Activated T-cell treated with anti-CD3 and anti-CD28 coated beads, Interleukin-2, amount 50 U/mL, for 4 hours (primary cell): ENCODE data around the gene DUSP2. TPM values are rescaled to one million over a fixed set of nuclear protein-coding genes. Genes with fewer than 3 reads are reported as not detected.

Experiments
- ATAC-seq, 2 donors: fragments of 200-7000 bp; cut with Tn5 transposase; one replicate each; pipeline ENCODE4 v1.10.0; 2021
- DNase-seq: peaks from one replicate; pipeline ENCODE4 v3.0.0-alpha.2; 2020
- H3K27me3 Mint-ChIP-seq: one replicate; pipeline ENCODE4 v1.8.0; 2021; ENCODE audit warnings: low read depth, mixed read lengths
- H3K36me3 Mint-ChIP-seq: one replicate; pipeline ENCODE4 v1.8.0; 2022; ENCODE audit warnings: mixed read lengths; ENCODE audit not compliant: insufficient read depth
- H3K4me1 Mint-ChIP-seq: one replicate; pipeline ENCODE4 v1.8.0; 2021; ENCODE audit warnings: low read depth, mixed read lengths
- H3K4me3 Mint-ChIP-seq: one replicate; pipeline ENCODE4 v1.8.0; 2021; ENCODE audit warnings: mild to moderate bottlenecking, moderate library complexity, mixed read lengths
- H3K9me3 Mint-ChIP-seq: one replicate; pipeline ENCODE4 v1.8.0; 2021; ENCODE audit warnings: mixed read lengths
- total RNA-seq, 3 donors: library from RNA; stranded (reverse); gene quantifications; one replicate each; pipeline ENCODE4 v1.2.1, GENCODE V29; 2021

Gene DUSP2
- total RNA-seq, 3 donors from 2014 or later, result 365 to 525 (median 419) TPM

- H3K36me3 Mint-ChIP-seq, result no peaks in the 10 kb centered on the region
- DNase-seq, result no peak
Measured at GRCh38 chr2:96156926-96157648, 11.8 kb upstream of the DUSP2 start.

GRCh38 chr2:96156011-96156820, 11.0 kb upstream of the DUSP2 start:
- H3K9me3 Mint-ChIP-seq, result peaks cover 6% of the 10 kb centered on the region
- peak overlapping the region; percentile 74 for H3K4me3 Mint-ChIP-seq
- H3K4me1 Mint-ChIP-seq, result peaks cover 73% of the 10 kb centered on the region
- DNase-seq (no peak), ATAC-seq (peak; percentile 54 to 55)
- H3K36me3 Mint-ChIP-seq, result no peaks in the 10 kb centered on the region
- no peaks in the 10 kb centered on the region for H3K27me3 Mint-ChIP-seq

More at GRCh38 chr2:96156926-96157648, 11.8 kb upstream of the DUSP2 start:
- H3K4me3 Mint-ChIP-seq, result peak overlapping the region; percentile 74
- H3K27me3 Mint-ChIP-seq, result no peaks in the 10 kb centered on the region
- ATAC-seq, result peak; percentile 2
- H3K9me3 Mint-ChIP-seq, result peaks cover 6% of the 10 kb centered on the region
- H3K4me1 Mint-ChIP-seq, result peaks cover 74% of the 10 kb centered on the region

- ATAC-seq (no peak), DNase-seq (no peak)
- no peaks in the 10 kb centered on the region for H3K36me3 Mint-ChIP-seq
- H3K4me3 Mint-ChIP-seq, result no peak overlapping the region
- peaks cover 75% of the 10 kb centered on the region for H3K4me1 Mint-ChIP-seq
- no peaks in the 10 kb centered on the region for H3K27me3 Mint-ChIP-seq
- H3K9me3 Mint-ChIP-seq, result no peaks in the 10 kb centered on the region
Measured at GRCh38 chr2:96154506-96155380, 9.5 kb upstream of the DUSP2 start.

- Mint-ChIP-seq H3K36me3 (no peaks in the 10 kb centered on the region), H3K4me1 (peaks cover 74% of the 10 kb centered on the region), H3K27me3 (no peaks in the 10 kb centered on the region), H3K9me3 (no peaks in the 10 kb centered on the region), H3K4me3 (no peak overlapping the region)
- ATAC-seq (no peak), DNase-seq (no peak)
Measured at GRCh38 chr2:96153991-96154431, 8.8 kb upstream of the DUSP2 start.

- ATAC-seq (no peak), DNase-seq (no peak)
- Mint-ChIP-seq H3K27me3 (no peaks in the 10 kb centered on the region), H3K9me3 (no peaks in the 10 kb centered on the region), H3K4me3 (no peak overlapping the region), H3K4me1 (peaks cover 75% of the 10 kb centered on the region), H3K36me3 (no peaks in the 10 kb centered on the region)
Measured at GRCh38 chr2:96153291-96153713, 8.1 kb upstream of the DUSP2 start.

GRCh38 chr2:96152304-96153161, 7.3 kb upstream of the DUSP2 start:
- no peaks in the 10 kb centered on the region for H3K36me3 Mint-ChIP-seq
- no peaks in the 10 kb centered on the region for H3K9me3 Mint-ChIP-seq
- DNase-seq (no peak), ATAC-seq (no peak)
- peaks cover 75% of the 10 kb centered on the region for H3K4me1 Mint-ChIP-seq
- H3K4me3 Mint-ChIP-seq, result no peak overlapping the region
- no peaks in the 10 kb centered on the region for H3K27me3 Mint-ChIP-seq

GRCh38 chr2:96151595-96152303, 6.5 kb upstream of the DUSP2 start:
- no peaks in the 10 kb centered on the region for H3K9me3 Mint-ChIP-seq
- DNase-seq, result no peak
- peaks cover 75% of the 10 kb centered on the region for H3K4me1 Mint-ChIP-seq

GRCh38 chr2:96150791-96151594, 5.8 kb upstream of the DUSP2 start:
- ATAC-seq (no peak), DNase-seq (no peak)
- H3K4me1 Mint-ChIP-seq, result peaks cover 72% of the 10 kb centered on the region
- H3K27me3 Mint-ChIP-seq, result no peaks in the 10 kb centered on the region
- H3K4me3 Mint-ChIP-seq, result no peak overlapping the region
- H3K9me3 Mint-ChIP-seq, result no peaks in the 10 kb centered on the region
- no peaks in the 10 kb centered on the region for H3K36me3 Mint-ChIP-seq

More at GRCh38 chr2:96151595-96152303, 6.5 kb upstream of the DUSP2 start:
- H3K4me3 Mint-ChIP-seq, result no peak overlapping the region
- no peak for ATAC-seq
- no peaks in the 10 kb centered on the region for H3K27me3 Mint-ChIP-seq
- H3K36me3 Mint-ChIP-seq, result no peaks in the 10 kb centered on the region

GRCh38 chr2:96150007-96150640, 4.9 kb upstream of the DUSP2 start:
- Mint-ChIP-seq H3K36me3 (no peaks in the 10 kb centered on the region), H3K4me1 (peaks cover 71% of the 10 kb centered on the region), H3K4me3 (no peak overlapping the region), H3K27me3 (no peaks in the 10 kb centered on the region), H3K9me3 (no peaks in the 10 kb centered on the region)
- ATAC-seq (no peak), DNase-seq (no peak)

- ATAC-seq (peak; percentile 56 to 58), DNase-seq (peak; percentile 98)
- H3K9me3 Mint-ChIP-seq, result no peaks in the 10 kb centered on the region
- H3K27me3 Mint-ChIP-seq, result no peaks in the 10 kb centered on the region
- peaks cover 69% of the 10 kb centered on the region for H3K4me1 Mint-ChIP-seq
- peaks cover 11% of the 10 kb centered on the region for H3K36me3 Mint-ChIP-seq
- H3K4me3 Mint-ChIP-seq, result peak overlapping the region; percentile 80
Measured at GRCh38 chr2:96148410-96149217, 3.4 kb upstream of the DUSP2 start.

- peaks cover 19% of the 10 kb centered on the region for H3K36me3 Mint-ChIP-seq
- no peak for ATAC-seq
- no peak for DNase-seq
- H3K4me3 Mint-ChIP-seq, result peak overlapping the region; percentile 80
- peaks cover 62% of the 10 kb centered on the region for H3K4me1 Mint-ChIP-seq
- no peaks in the 10 kb centered on the region for H3K9me3 Mint-ChIP-seq
- no peaks in the 10 kb centered on the region for H3K27me3 Mint-ChIP-seq
Measured at GRCh38 chr2:96147593-96148201, 2.5 kb upstream of the DUSP2 start.
